ENCODE results near the gene TAF6L.
"Not testable (repeated sequence)": the region's sequence is repeated elsewhere in the genome, so short reads cannot be mapped to it uniquely, and the experiment has no call there.

TAF6L gene

GRCh38 chr11:62726915-62727164 lies 44.4 kb upstream of the TAF6L start:
- no peak for DNase-seq
- TF ChIP-seq CTCF (IDR thresholded peaks at IDR 0.05; ENCODE audit: low read depth, low read length, missing control alignments): no peak
- Histone ChIP-seq H3K4me3 (ENCODE audit: low read depth, low read length) (peak overlapping the region; percentile 93), H3K36me3 (replicated peaks) (peaks cover 28% of the 10 kb centered on the region), H3K27me3 (replicated peaks) (no peaks in the 10 kb centered on the region), H3K27ac (peak overlapping the region; percentile 95)
- in situ Hi-C loops (cut with HindIII; ENCODE audit: low pct_ligation_motif_present, low sequenced_read_pairs): no loop called here

GRCh38 chr11:62727165-62727871 lies 43.9 kb upstream of the TAF6L start, which contains the start of gene HNRNPUL2:
HNRNPUL2 (minus strand) TSS chr11:62727457; CDS start chr11:62727156, 301 bp downstream.
- peak; percentile 96 for DNase-seq
- in situ Hi-C loops (cut with HindIII; ENCODE audit: low pct_ligation_motif_present, low sequenced_read_pairs): no loop called here
- no peaks in the 10 kb centered on the region for H3K27me3 ChIP-seq (replicated peaks)
- H3K4me3 ChIP-seq (ENCODE audit: low read depth, low read length): peak within 1 kb of the TSS; percentile 93
- no peak for TF ChIP-seq CTCF (IDR thresholded peaks at IDR 0.05; ENCODE audit: low read depth, low read length, missing control alignments)
- H3K27ac ChIP-seq: peak within 1 kb of the TSS; percentile 95
- H3K36me3 ChIP-seq (replicated peaks): peaks cover 23% of the 10 kb centered on the region

- Histone ChIP-seq H3K27ac (peak overlapping the region; percentile 95), H3K36me3 (replicated peaks) (peaks cover 18% of the 10 kb centered on the region), H3K4me3 (ENCODE audit: low read depth, low read length) (peak overlapping the region; percentile 93), H3K27me3 (replicated peaks) (no peaks in the 10 kb centered on the region)
- in situ Hi-C loops (cut with HindIII; ENCODE audit: low pct_ligation_motif_present, low sequenced_read_pairs): no loop called here
- TF ChIP-seq CTCF (IDR thresholded peaks at IDR 0.05; ENCODE audit: low read depth, low read length, missing control alignments): no peak
- peak; percentile 95 for DNase-seq
Measured at GRCh38 chr11:62727872-62728170, 43.4 kb upstream of the TAF6L start.

GRCh38 chr11:62728171-62728988 lies 42.8 kb upstream of the TAF6L start, which contains the start of gene TTC9C:
TTC9C (plus strand) TSS chr11:62728486; CDS start chr11:62728849, 363 bp downstream.
- Histone ChIP-seq H3K27ac (peak within 1 kb of the TSS; percentile 95), H3K36me3 (replicated peaks) (peaks cover 17% of the 10 kb centered on the region), H3K27me3 (replicated peaks) (no peaks in the 10 kb centered on the region), H3K4me3 (ENCODE audit: low read depth, low read length) (peak within 1 kb of the TSS; percentile 93)
- in situ Hi-C loops (cut with HindIII; ENCODE audit: low pct_ligation_motif_present, low sequenced_read_pairs): no loop called here
- peak; percentile 87 for DNase-seq
- no peak for TF ChIP-seq CTCF (IDR thresholded peaks at IDR 0.05; ENCODE audit: low read depth, low read length, missing control alignments)

GRCh38 chr11:62730076-62730475 lies 41.1 kb upstream of the TAF6L start:
- DNase-seq; in situ Hi-C loops (cut with HindIII; ENCODE audit: low pct_ligation_motif_present, low sequenced_read_pairs); H3K27ac ChIP-seq; H3K27me3 ChIP-seq (replicated peaks): not testable (repeated sequence)
- H3K4me3 ChIP-seq (ENCODE audit: low read depth, low read length): peak overlapping the region; percentile 93
- peaks cover 22% of the 10 kb centered on the region for H3K36me3 ChIP-seq (replicated peaks)

- in situ Hi-C loops (cut with HindIII; ENCODE audit: low pct_ligation_motif_present, low sequenced_read_pairs): no loop called here
- H3K27ac ChIP-seq: no peak overlapping the region
- DNase-seq: no peak
- no peak for TF ChIP-seq CTCF (IDR thresholded peaks at IDR 0.05; ENCODE audit: low read depth, low read length, missing control alignments)
- H3K27me3 ChIP-seq (replicated peaks): no peaks in the 10 kb centered on the region
- H3K36me3 ChIP-seq (replicated peaks): peaks cover 37% of the 10 kb centered on the region
- no peak overlapping the region for H3K4me3 ChIP-seq (ENCODE audit: low read depth, low read length)
Measured at GRCh38 chr11:62732830-62733229, 38.4 kb upstream of the TAF6L start.
